Cerebellar nuclear complex (tissue), 1 donor: ENCODE measurements around the gene AARSD1.
A peak's percentile ranks its signal among the peaks of the same experiment; 100 is the strongest.
"Not testable (repeated sequence)": the region's sequence is repeated elsewhere in the genome, so short reads cannot be mapped to it uniquely, and the experiment has no call there.

Experiments used
- DNase-seq, 2 experiments: peaks; one replicate each; lab custom pipeline; 2025; lab: John Stamatoyannopoulos, UW

The AARSD1 gene

DNA sequence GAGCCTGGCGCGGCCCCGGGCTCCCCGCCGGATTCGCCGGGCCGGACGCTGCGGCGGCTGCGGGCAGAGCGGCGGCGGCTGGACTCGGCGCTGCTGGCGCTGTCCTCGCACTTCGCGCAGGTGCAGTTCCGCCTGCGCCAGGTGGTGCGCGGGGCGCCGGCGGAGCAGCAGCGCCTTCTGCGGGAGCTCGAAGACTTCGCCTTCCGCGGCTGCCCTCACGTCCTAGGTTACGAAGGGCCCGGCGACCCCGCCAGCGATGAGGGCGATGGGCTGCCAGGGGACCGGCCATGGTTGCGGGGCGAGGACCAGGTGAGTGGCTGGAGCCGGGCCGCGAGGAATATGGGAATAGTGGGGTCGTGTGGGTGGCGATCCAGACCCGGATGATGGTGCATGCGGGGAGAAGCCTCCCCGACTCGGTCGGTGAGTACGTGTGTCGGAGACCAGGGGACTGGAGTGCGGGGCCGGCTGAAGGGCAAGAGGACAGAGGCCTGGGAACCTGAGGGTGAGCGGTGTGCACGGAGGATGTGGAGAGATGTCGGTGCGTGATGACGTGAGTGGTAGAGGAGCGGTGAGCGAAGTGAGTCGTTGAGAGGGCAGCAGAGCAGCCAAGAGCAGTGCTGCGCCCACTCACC is 16.6 kb upstream of the AARSD1 start:
- no peak for DNase-seq

- DNase-seq = peak in 1 of 2 experiments; percentile 33
These were observed 16.1 kb upstream of the AARSD1 start, which contains the start of gene RUNDC1 for GRCh38 chr17:42980274-42980765. TSS of gene RUNDC1 (plus strand) at chr17:42980565. CDS start at chr17:42980577, 12 bp downstream.

GRCh38 chr17:42979511-42980273 is 15.4 kb upstream of the AARSD1 start, which contains the start of gene PTGES3L:
TSS of gene PTGES3L (minus strand) at chr17:42980080. CDS start at chr17:42980053, 27 bp downstream.
- DNase-seq = no peak

GRCh38 chr17:42975701-42976100 is 11.4 kb upstream of the AARSD1 start:
- DNase-seq = not testable (repeated sequence)

DNA sequence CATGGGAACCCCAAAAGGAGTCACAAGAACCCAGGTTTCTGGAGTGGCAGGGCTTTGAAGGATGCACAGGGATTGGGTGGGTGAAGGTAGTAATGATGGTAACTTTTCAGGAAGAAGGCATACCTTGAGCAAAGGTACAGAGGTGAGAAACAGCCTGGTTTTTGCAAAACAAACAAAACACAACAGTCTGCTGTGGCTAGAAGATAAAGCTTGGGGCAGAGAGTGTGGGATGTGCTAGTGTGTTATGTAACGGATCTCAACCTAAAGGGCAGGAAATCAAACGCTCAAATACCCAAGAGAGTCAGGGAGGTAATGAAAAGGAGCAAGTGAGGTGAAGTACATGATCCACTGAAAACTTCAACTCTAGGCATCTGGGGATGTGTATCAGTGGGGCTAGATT is 11.0 kb upstream of the AARSD1 start:
- DNase-seq = no peak

- DNase-seq = not testable (repeated sequence)
These were observed 9.1 kb upstream of the AARSD1 start for GRCh38 chr17:42973323-42973722.

GRCh38 chr17:42971589-42971988 is 7.3 kb upstream of the AARSD1 start:
- DNase-seq = no peak

DNA sequence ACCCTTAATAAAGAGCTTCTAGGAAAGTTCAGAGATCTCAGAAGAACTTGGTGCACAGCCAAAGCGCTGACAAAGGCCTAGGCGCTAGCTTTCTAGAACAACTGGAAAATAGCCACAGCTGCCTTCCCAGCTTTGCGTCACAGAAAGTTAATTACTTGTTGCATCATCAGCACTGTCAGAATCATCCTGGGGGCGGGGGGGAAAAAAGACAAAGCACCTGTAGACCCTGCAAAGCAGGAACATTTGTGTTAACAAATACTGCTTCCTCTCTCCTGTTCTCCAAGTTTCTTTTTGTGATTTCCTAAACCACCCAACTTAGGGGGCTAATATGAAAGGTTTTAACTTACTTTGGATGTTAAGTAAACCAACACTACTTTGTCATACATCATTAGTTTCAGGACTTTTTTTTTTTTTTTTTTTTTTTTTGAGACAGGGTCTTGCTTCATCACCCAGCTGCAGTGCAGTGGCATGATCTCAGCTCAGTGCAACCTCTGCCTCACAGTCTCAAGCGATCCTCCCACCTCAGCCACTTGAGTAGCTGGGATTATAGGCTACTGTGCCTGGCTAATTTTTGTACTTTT is 4.8 kb upstream of the AARSD1 start:
- DNase-seq = no peak

GRCh38 chr17:42967925-42968324 is 3.7 kb upstream of the AARSD1 start:
- DNase-seq = no peak

DNA sequence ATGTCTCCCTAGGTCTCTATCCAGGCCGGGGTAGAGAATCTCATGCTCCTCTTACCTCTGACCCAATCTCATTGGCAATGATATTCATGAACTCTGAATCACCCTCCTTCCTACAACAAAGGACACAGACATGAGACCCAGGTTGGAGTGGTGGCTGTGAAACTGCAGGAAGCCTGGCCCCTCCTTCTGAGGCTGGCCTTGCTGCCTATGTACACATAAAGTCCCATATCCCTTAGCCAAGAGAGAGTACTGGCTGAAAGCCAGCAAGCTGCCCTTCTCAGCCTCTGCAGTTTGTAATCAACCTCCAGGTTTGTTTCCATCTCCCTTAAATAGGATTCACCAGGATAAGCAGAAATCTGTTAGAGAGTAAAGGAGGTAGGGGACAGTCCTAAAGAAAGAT is 10.6 kb downstream of the AARSD1 start:
- no peak for DNase-seq

DNA sequence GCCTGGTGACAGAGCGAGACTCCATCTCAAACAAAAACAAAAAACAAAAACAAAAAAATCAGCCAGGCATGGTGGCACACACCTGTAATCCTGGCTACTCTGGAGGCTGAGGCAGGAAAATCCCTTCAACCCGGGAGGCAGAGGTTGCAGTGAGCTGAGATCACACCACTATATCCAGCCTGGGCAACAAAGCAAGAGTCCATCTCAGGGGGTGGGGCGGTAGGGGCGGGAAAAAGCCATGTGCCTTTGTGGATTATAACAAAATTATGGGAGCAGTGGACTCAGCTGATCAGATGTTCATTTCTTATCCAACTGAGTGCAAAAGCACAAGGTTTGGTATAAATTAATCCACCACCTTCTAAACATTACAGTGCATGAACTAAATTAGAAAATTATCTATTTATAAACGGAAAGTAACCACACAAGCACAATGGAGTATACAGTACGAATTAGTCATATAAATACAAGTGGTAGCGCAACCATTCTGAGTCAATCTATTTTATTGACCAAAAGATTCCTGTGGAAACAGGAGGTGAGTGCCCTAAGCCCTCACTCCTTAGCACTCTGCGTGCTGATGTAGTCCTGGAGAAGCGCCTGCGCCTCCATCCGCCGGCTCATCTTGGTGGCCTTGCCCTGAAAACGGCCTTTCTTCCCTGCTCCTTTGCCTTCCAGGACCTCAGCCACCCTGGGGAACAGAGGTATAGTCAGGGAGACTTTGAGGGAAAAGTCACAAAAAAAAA is 14.0 kb downstream of the AARSD1 start:
- no peak for DNase-seq

- DNase-seq = no peak
These were observed 17.4 kb downstream of the AARSD1 start for GRCh38 chr17:42946812-42947211.

DNA sequence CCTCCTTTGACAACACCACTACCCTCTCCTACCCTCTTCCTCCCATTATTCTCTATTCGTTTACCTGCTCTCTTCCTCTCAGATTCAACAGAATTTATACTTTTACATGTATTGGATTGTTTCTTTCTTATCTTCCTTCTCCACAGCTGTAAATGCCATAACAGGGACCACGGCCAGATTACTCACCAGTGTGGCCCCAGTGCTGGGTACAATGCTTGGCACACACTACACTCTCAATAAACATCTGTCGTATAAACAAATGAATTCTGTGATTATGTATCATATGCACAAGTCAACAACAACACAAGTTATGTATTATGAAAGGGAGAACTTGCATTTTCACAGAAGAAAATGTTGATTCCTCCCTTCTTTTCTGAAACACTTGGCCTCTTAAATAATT is 20.0 kb downstream of the AARSD1 start:
- DNase-seq = no peak

DNA sequence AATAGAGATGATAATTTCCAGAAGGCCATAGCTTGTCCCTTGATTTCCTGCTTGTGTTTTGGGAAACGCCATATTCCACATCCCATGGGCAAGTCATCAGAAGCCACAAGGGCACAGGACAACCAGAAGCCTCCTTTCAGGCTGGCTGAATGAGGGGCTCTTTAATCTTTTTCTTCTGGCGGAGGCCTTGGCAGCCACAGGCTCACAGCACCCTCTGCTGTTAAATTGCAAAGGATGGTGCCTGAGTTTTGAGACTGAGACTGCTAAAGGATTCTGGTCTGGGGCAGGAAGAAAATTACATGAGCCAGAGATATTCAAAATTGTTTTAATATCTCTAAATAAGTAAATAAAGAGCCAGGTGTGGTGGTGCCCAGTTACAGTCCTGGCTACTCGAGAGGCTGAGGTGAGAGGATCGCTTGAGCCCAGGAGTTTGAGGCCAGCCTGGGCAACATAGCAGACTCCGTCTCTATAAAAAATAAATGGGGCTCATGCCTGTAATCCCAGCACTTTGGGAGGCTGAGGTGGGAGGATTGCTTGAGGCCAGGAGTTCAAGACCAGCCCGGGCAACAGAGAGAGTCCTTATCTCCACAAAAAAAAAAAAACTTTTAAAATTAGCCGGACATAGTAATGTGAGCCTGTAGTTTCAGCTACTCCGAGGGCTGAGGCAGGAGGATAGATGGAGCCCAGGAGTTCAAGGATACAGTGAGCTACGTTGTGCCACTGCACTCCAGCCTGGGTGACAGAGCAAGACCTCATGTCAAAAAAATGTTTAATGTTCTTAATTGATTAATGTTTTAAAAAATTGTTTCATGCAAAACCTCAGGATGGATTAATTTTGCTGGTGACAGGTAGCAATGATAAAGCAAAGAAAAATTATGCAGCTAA is 26.3 kb downstream of the AARSD1 start:
- DNase-seq = no peak

GRCh38 chr17:42929497-42929844 is 34.8 kb downstream of the AARSD1 start:
- no peak for DNase-seq

- no peak for DNase-seq
These were observed 35.3 kb downstream of the AARSD1 start for GRCh38 chr17:42928714-42929496.

GRCh38 chr17:42924891-42925290 is 39.4 kb downstream of the AARSD1 start:
- DNase-seq = no peak

- DNase-seq = not testable (repeated sequence)
These were observed 40.8 kb downstream of the AARSD1 start for GRCh38 chr17:42923472-42923871.

DNA sequence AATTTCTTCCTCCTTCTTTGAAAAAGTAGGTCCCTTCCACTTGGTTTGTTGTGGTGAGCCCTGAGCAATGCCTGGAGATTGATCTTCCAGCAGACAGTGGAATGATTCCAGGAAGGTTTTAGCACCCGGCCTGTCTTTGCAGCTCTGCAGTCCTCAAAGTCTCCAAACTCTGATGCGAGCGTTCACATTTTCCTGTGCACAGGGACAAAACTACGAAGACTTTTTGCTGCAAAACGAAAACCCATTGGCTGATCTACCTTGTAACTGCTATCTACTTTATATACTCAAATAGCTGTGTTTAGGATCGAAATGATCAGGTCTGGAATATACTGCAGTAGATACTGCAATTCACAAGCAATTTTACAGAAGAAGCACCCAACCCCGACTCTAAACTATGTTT is 42.0 kb downstream of the AARSD1 start:
- DNase-seq = no peak

- DNase-seq = no peak
These were observed 43.3 kb downstream of the AARSD1 start for GRCh38 chr17:42920922-42921321.
